ENCODE measurements around the gene TMEM9. TPM values are rescaled to one million over a fixed set of nuclear protein-coding genes. Genes with fewer than 3 reads are reported as not detected.

TMEM9 gene
- total and polyA plus RNA-seq, 9 of the 15 experiments (the other 6 are each of a cell fraction or from before 2014, with no cell fraction given): 30.4 to 107 (median 67.6) TPM

DNA sequence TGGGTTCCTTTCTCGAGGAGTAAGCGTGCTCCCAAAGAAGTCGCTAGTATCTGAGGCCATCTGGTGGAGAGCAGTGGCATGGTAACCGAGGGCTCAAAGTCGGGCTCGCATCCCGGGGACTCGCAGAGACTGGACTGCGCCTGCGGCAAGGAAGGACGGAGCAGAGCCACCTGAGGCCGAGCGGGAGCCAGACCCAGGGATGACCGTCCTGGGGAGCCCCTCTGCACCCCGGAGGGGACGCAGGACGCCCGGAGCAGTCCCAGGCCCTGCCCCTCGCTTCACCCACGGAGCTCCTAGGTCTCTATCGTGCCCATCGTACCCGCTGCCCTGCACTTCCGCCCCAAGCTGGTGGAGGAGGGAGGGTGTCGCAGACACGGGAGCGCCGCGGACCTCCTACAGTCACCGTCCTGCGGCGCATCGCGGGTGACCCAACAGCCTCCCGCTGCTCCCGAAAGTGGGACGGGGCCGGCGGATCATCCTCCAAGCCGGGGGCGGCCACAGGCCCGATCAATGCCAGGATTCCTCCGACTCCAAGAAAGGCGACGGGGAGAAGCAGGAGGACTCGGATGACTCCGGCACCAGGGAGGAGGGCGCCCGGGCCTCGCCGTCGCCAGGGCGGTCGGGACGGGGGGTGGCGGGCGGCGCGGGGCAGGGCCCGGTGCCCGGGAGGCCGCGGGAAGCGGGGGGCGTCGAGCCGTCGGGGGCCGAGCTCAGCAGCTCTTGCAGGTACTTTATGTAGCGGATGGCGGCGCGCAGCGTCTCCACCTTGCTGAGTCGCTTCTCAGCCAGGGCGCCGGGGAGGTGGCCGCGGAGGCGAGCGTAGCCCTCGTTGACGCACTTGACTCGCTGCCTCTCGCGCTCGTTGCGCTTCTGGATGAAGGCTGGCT, 39.8 kb downstream of the TMEM9 start (continued):
- TF ChIP-seq TAF1 (IDR thresholded peaks at IDR 0.05; ENCODE audit: control insufficient read depth, extremely low read depth, insufficient read depth, low read length, severe bottlenecking): no peak
- TF ChIP-seq, protein P1, sequence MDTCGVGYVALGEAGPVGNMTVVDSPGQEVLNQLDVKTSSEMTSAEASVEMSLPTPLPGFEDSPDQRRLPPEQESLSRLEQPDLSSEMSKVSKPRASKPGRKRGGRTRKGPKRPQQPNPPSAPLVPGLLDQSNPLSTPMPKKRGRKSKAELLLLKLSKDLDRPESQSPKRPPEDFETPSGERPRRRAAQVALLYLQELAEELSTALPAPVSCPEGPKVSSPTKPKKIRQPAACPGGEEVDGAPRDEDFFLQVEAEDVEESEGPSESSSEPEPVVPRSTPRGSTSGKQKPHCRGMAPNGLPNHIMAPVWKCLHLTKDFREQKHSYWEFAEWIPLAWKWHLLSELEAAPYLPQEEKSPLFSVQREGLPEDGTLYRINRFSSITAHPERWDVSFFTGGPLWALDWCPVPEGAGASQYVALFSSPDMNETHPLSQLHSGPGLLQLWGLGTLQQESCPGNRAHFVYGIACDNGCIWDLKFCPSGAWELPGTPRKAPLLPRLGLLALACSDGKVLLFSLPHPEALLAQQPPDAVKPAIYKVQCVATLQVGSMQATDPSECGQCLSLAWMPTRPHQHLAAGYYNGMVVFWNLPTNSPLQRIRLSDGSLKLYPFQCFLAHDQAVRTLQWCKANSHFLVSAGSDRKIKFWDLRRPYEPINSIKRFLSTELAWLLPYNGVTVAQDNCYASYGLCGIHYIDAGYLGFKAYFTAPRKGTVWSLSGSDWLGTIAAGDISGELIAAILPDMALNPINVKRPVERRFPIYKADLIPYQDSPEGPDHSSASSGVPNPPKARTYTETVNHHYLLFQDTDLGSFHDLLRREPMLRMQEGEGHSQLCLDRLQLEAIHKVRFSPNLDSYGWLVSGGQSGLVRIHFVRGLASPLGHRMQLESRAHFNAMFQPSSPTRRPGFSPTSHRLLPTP (IDR thresholded peaks at IDR 0.05; ENCODE audit: borderline replicate concordance, extremely low read depth, insufficient read length): no peak
- 0 out of 4 replicates have a peak, but pooled peaks of 1 of the 2 experiments have one; percentile 35 for TF ChIP-seq MAZ (CRISPR knock-in tag; conservative IDR thresholded peaks at IDR 0.05 in 1 of 2, IDR thresholded peaks at IDR 0.05 in 1 of 2)

Data from K562 (cell line).